ENCODE results near the gene SNRNP70.

Gene SNRNP70

GRCh38 chr19:49107625-49108459, 22.6 kb downstream of the SNRNP70 start:
- TF ChIP-seq CTCF (IDR thresholded peaks at IDR 0.05), result no peak

DNA sequence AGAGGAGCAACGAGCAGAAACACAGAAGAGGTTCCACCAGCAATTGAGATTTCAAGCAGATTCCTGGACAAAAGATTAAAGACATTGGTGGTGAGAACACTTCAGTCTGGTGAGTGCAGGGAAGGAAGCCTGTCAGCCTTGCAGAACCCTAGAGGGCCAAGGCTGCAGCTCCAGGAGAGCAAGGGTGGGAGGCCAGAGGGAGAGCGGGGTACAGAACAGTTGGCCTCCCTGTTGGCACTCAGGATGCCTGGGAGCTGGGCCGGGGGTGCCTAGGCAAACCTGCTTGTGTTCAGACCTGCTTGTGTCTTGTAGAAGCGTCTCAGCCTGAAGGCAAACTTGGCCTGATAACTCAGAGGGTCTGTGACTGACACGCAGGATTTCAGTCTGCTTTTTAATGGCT, 23.8 kb downstream of the SNRNP70 start:
- no peak for TF ChIP-seq CTCF (IDR thresholded peaks at IDR 0.05)

- no peak for TF ChIP-seq CTCF (IDR thresholded peaks at IDR 0.05)
Measured at GRCh38 chr19:49109569-49110233, 24.4 kb downstream of the SNRNP70 start.

DNA sequence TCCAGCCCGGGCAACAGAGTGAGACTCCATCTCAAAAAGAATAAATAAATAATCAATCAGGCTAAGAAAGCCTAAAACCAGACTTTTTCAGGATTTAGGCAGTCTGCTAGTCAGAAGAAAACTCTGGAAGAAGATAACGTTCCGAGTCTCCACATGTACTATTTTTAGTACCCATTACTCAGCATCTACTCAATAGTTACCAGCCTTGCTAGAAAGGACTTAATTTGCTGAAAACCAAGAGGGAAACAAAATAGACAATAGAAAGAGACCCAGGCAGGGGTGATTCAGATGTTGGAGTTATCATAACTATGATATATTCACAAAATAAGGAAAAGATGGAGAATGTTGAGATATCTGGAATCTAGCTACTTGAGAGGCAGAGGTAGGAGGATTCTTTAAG, 25.3 kb downstream of the SNRNP70 start:
- TF ChIP-seq CTCF (IDR thresholded peaks at IDR 0.05), result no peak

DNA sequence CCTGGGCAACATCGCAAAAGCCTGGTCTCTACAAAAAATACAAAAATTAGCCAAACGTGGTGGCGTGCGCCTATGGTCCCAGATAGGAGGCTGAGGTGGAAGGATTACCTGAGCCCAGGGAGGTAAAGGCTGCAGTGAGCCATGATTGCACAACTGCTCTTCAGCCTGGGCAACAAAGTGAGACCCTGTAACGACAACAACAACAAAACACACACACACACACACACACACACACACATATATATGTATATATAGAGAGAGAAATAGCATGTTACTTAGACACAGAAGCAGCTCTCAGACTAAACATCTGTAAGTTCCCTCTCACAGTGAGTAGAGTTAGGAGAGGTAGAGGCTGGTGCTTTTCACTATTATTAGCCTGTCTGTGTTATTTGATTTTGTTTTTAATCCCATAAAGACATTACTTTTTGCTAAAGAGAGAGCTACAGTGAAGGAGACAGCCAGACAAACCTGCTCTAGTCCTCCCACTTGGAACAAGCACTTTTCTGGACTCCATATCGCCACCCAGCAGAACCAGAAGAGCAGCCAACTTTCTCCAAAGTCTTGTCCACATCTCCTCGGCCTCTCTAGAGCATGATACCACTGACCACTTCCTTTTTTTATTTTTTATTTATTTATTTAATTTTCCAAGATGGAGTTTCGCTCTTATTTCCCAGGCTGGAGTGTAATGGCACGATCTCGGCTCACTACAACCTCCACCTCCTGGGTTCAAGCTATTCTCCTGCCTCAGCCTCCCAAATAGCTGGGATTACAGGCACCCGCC, 26.2 kb downstream of the SNRNP70 start:
- TF ChIP-seq CTCF (IDR thresholded peaks at IDR 0.05), result no peak

DNA sequence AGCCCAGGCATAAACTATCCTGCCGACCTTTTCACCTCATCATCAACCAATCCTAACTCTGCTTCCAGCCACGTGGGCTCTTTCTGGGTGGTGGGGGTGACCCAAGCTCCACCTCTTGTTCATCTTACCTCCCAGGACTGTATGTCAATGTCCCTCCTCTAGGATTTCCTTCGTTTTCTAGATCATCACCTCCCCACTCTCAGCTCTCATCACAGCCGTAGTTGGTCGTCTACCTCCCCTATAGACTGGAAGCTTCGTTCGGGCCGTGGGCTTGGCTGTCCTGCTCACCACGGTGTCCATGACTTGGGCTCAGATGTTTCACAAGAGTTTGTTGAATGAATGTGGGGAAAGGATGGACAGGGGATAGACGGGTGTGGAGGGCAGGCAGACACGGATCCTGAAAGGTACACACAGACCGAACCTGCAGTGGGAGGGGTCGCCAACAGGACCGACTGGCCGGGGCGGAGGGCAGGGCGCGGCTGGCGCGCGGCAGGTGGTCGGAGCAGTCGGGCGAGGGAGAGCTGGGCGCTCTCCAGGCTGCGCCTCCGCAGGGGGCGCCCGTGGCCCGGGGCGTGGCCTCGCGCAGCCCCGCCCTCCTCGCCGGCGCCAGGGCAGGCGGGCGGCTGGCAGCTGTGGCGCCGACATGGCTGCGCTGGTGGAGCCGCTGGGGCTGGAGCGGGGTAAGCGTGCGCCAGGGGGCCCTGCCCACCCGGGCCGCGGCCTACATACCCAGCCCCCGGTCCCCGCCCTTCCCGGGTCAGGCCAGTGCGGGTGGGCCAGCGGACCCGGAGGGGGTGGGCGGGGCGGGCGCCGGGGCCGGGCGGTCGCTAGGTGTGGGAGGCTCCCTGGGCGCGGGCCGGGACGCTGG, 28.7 kb downstream of the SNRNP70 start, which contains the start of gene LIN7B:
Gene LIN7B, plus strand, starts transcription at position 609 of the 868 bp plus-strand sequence. Its CDS starts 35 bp downstream, at position 644.
- peak; percentile 42; the same call in 1 of the 2 replicates for TF ChIP-seq CTCF (IDR thresholded peaks at IDR 0.05)
